NAMALWA (cell line): ENCODE measurements around the gene AKNA.
"Not testable (repeated sequence)": the region's sequence is repeated elsewhere in the genome, so short reads cannot be mapped to it uniquely, and the experiment has no call there.

Experiments
- DNase-seq: peaks from one replicate; pipeline ENCODE4 v3.0.0-alpha.2; 2015; ENCODE audit warnings: low spot score

AKNA gene

GRCh38 chr9:114336699-114337395 lies 50.9 kb downstream of the AKNA start:
- no peak for DNase-seq

- no peak for DNase-seq
These were observed 51.6 kb downstream of the AKNA start for GRCh38 chr9:114336157-114336556.

- DNase-seq = no peak
These were observed 52.0 kb downstream of the AKNA start for GRCh38 chr9:114335745-114336144.

- no peak for DNase-seq
These were observed 53.3 kb downstream of the AKNA start for GRCh38 chr9:114334490-114334889.

GRCh38 chr9:114333718-114334117 lies 54.1 kb downstream of the AKNA start:
- not testable (repeated sequence) for DNase-seq

GRCh38 chr9:114332474-114333040 lies 55.2 kb downstream of the AKNA start:
- DNase-seq = not testable (repeated sequence)

- not testable (repeated sequence) for DNase-seq
These were observed 56.3 kb downstream of the AKNA start for GRCh38 chr9:114331229-114332195.

GRCh38 chr9:114330636-114331035 lies 57.1 kb downstream of the AKNA start:
- no peak for DNase-seq

GRCh38 chr9:114329625-114330022 lies 58.2 kb downstream of the AKNA start, which contains the start of gene ORM2:
ORM2 (plus strand) TSS chr9:114329869; CDS start chr9:114329905, 36 bp downstream.
- DNase-seq = not testable (repeated sequence)

- DNase-seq = not testable (repeated sequence)
These were observed 58.7 kb downstream of the AKNA start for GRCh38 chr9:114328937-114329624.

- not testable (repeated sequence) for DNase-seq
These were observed 59.4 kb downstream of the AKNA start for GRCh38 chr9:114328357-114328820.

GRCh38 chr9:114327749-114328148 lies 60.0 kb downstream of the AKNA start:
- no peak for DNase-seq

GRCh38 chr9:114325684-114326254 lies 62.0 kb downstream of the AKNA start:
- not testable (repeated sequence) for DNase-seq

- not testable (repeated sequence) for DNase-seq
These were observed 62.8 kb downstream of the AKNA start for GRCh38 chr9:114324965-114325364.

- no peak for DNase-seq
These were observed 63.3 kb downstream of the AKNA start for GRCh38 chr9:114324492-114324891.

GRCh38 chr9:114323849-114324248 lies 63.9 kb downstream of the AKNA start:
- DNase-seq = not testable (repeated sequence)

- not testable (repeated sequence) for DNase-seq
These were observed 64.8 kb downstream of the AKNA start, which contains the start of gene ORM1 for GRCh38 chr9:114322831-114323531. ORM1 (plus strand) TSS chr9:114323098; CDS start chr9:114323134, 36 bp downstream.

GRCh38 chr9:114322160-114322818 lies 65.5 kb downstream of the AKNA start:
- not testable (repeated sequence) for DNase-seq

- DNase-seq = no peak
These were observed 66.0 kb downstream of the AKNA start for GRCh38 chr9:114321759-114322158.

- not testable (repeated sequence) for DNase-seq
These were observed 67.1 kb downstream of the AKNA start for GRCh38 chr9:114320710-114321109.
